Sigmoid colon (tissue), 7 donors: ENCODE data around the gene CFAP58. TPM values are rescaled to one million over a fixed set of nuclear protein-coding genes. Genes with fewer than 3 reads are reported as not detected.

Source experiments
- DNase-seq: peaks from one replicate; pipeline ENCODE4 v3.0.0-alpha.2; 2019
- H3K27ac ChIP-seq, 4 donors: fragments of 200-600 bp; sonication (generic); one replicate each; pipeline ENCODE4 v1.5.1; 2016 to 2019; ENCODE audit warnings: mild to moderate bottlenecking in 1 of 4
- H3K27me3 ChIP-seq, 3 donors: fragments of 200-600 bp; sonication (generic); one replicate each; pipeline ENCODE4 v1.5.1; 2019; ENCODE audit warnings: mild to moderate bottlenecking in 1 of 3
- H3K36me3 ChIP-seq, 4 donors: fragments of 200-600 bp; sonication (generic); one replicate each; pipeline ENCODE4 v1.5.1; 2016 to 2019
- H3K4me1 ChIP-seq, 4 donors: fragments of 200-600 bp; sonication (generic); one replicate each; pipeline ENCODE4 v1.5.1; 2017 to 2019
- H3K4me3 ChIP-seq, 4 donors: fragments of 200-600 bp; sonication (generic); one replicate each; pipeline ENCODE4 v1.5.1; 2017 to 2019; ENCODE audit warnings: mild to moderate bottlenecking in 2 of 4, moderate library complexity in 1 of 4
- H3K9me3 ChIP-seq, 4 donors: fragments of 200-600 bp in 3 of 4; sonication (generic) in 3 of 4; one replicate each; pipeline versions ENCODE4 v1.5.1 to v1.6.1; 2013 to 2019
- CTCF ChIP-seq, 4 experiments: fragments of 450-650 bp in 3 of 4; fragments of 200-600 bp in 1 of 4; IDR thresholded peaks; one replicate each; pipeline ENCODE4 v1.5.1; 2016 to 2019; ENCODE audit warnings: antibody characterized with exemption in 4 of 4, mild to moderate bottlenecking in 3 of 4, moderate library complexity in 2 of 4
- EP300 ChIP-seq, 4 donors: sonication (generic); formaldehyde crosslinking; IDR thresholded peaks; one replicate each; pipeline ENCODE4 v1.6.1; 2017; ENCODE audit warnings: antibody characterized with exemption in 4 of 4
- POLR2A ChIP-seq, 2 donors: fragments of 450-650 bp; IDR thresholded peaks; one replicate each; pipeline ENCODE4 v1.6.1; 2016; ENCODE audit warnings: antibody characterized with exemption in 2 of 2, mild to moderate bottlenecking in 2 of 2, moderate library complexity in 2 of 2
- POLR2AphosphoS5 ChIP-seq, 4 donors: sonication (generic); formaldehyde crosslinking; IDR thresholded peaks; one replicate each; pipeline ENCODE4 v1.6.1; 2017; ENCODE audit warnings: antibody characterized with exemption in 4 of 4
- WGBS, 2 donors: extraction: QIAGEN DNeasy Blood & Tissue Kit; methylation state at CpG; one replicate each; pipeline ENCODE4 v1.1.7; 2013; 5-methylcytosine and 5-hydroxymethylcytosine counted together
- intact Hi-C: fragments of 100-400 bp; cut with DNase I; formaldehyde crosslinking; loops from one replicate; pipeline ENCODE4 v1.15.1; 2023
- polyA plus RNA-seq, 3 donors: library from polyadenylated mRNA; stranded (reverse); fragments of 200-250 nt; gene quantifications; one replicate each; pipeline ENCODE4 v1.2.3, GENCODE V29; 2013
- total RNA-seq, 4 donors: library from RNA; depleted of rRNA; stranded (reverse); fragments of >200 nt; gene quantifications; one replicate each; pipeline ENCODE4 v1.1.0, GENCODE V29; 2016
- donor health status: healthy with polysubstance abuse.
- donor health status: Bipolar disorder and iron deficiency.
- donor health status: healthy.

The CFAP58 gene
- total and polyA plus RNA-seq, 7 donors: 0.09 to 1.1 (median 0.55) TPM; not detected in 2

- 18 to 29% methylated on average over 5 of the region's 5 CpGs for WGBS, 2 donors
- DNase-seq: no peak
- intact Hi-C loops: no loop called here
- H3K4me1 ChIP-seq: no peaks in the 10 kb centered on the region
- no peak for TF ChIP-seq EP300 (IDR thresholded peaks at IDR 0.05)
- TF ChIP-seq POLR2A (IDR thresholded peaks at IDR 0.05): no peak
- no peak for TF ChIP-seq CTCF (IDR thresholded peaks at IDR 0.05)
- no peak for TF ChIP-seq POLR2AphosphoS5 (IDR thresholded peaks at IDR 0.05)
- no peaks in the 10 kb centered on the region for H3K9me3 ChIP-seq
- no peak overlapping the region for H3K4me3 ChIP-seq
- no peaks in the 10 kb centered on the region for H3K36me3 ChIP-seq
- H3K27me3 ChIP-seq: no peaks in the 10 kb centered on the region
- no peak overlapping the region for H3K27ac ChIP-seq
Observed at GRCh38 chr10:104441329-104442000, 87.8 kb downstream of the CFAP58 start.

- no peaks in the 10 kb centered on the region for H3K4me1 ChIP-seq
- 76 to 91% methylated on average over 1 of the region's 1 CpG for WGBS, 2 donors
- intact Hi-C loops: no loop called here
Observed at GRCh38 chr10:104445359-104445758, 91.7 kb downstream of the CFAP58 start.

GRCh38 chr10:104446151-104446550, 92.5 kb downstream of the CFAP58 start:
- Histone ChIP-seq H3K9me3 (no peaks in the 10 kb centered on the region), H3K4me1 (no peaks in the 10 kb centered on the region), H3K36me3 (no peaks in the 10 kb centered on the region), H3K27me3 (no peaks in the 10 kb centered on the region), H3K27ac (no peak overlapping the region), H3K4me3 (no peak overlapping the region)
- WGBS, 2 donors: 52 to 72% methylated on average over 1 of the region's 1 CpG
- TF ChIP-seq POLR2AphosphoS5 (IDR thresholded peaks at IDR 0.05): no peak
- TF ChIP-seq CTCF (IDR thresholded peaks at IDR 0.05): no peak
- TF ChIP-seq EP300 (IDR thresholded peaks at IDR 0.05): no peak
- no peak for TF ChIP-seq POLR2A (IDR thresholded peaks at IDR 0.05)
- intact Hi-C loops: no loop called here
- DNase-seq: no peak

More at GRCh38 chr10:104445359-104445758, 91.7 kb downstream of the CFAP58 start:
- TF ChIP-seq EP300 (IDR thresholded peaks at IDR 0.05): no peak
- TF ChIP-seq CTCF (IDR thresholded peaks at IDR 0.05): no peak
- TF ChIP-seq POLR2A (IDR thresholded peaks at IDR 0.05): no peak
- TF ChIP-seq POLR2AphosphoS5 (IDR thresholded peaks at IDR 0.05): no peak
- no peaks in the 10 kb centered on the region for H3K36me3 ChIP-seq
- H3K27me3 ChIP-seq: no peaks in the 10 kb centered on the region
- no peak overlapping the region for H3K4me3 ChIP-seq
- no peak for DNase-seq
- no peak overlapping the region for H3K27ac ChIP-seq
- H3K9me3 ChIP-seq: no peaks in the 10 kb centered on the region

- no peaks in the 10 kb centered on the region for H3K4me1 ChIP-seq
- intact Hi-C loops: no loop called here
- DNase-seq: no peak
- H3K36me3 ChIP-seq: no peaks in the 10 kb centered on the region
- no peaks in the 10 kb centered on the region for H3K9me3 ChIP-seq
- H3K4me3 ChIP-seq: no peak overlapping the region
- no peak for TF ChIP-seq POLR2AphosphoS5 (IDR thresholded peaks at IDR 0.05)
- TF ChIP-seq EP300 (IDR thresholded peaks at IDR 0.05): no peak
- no peak for TF ChIP-seq CTCF (IDR thresholded peaks at IDR 0.05)
- TF ChIP-seq POLR2A (IDR thresholded peaks at IDR 0.05): no peak
- no peaks in the 10 kb centered on the region for H3K27me3 ChIP-seq
- WGBS, 2 donors: 20 to 71% methylated on average over 1 of the region's 1 CpG
- no peak overlapping the region for H3K27ac ChIP-seq
Observed at GRCh38 chr10:104447331-104447730, 93.7 kb downstream of the CFAP58 start.

- TF ChIP-seq EP300 (IDR thresholded peaks at IDR 0.05) (no peak), CTCF (IDR thresholded peaks at IDR 0.05) (no peak), POLR2A (IDR thresholded peaks at IDR 0.05) (no peak), POLR2AphosphoS5 (IDR thresholded peaks at IDR 0.05) (no peak)
- H3K36me3 ChIP-seq: no peaks in the 10 kb centered on the region
- WGBS, 2 donors: 61 to 81% methylated on average over 3 of the region's 3 CpGs
- no peak for DNase-seq
- H3K27ac ChIP-seq: no peak overlapping the region
- H3K4me3 ChIP-seq: no peak overlapping the region
- no peaks in the 10 kb centered on the region for H3K4me1 ChIP-seq
- intact Hi-C loops: no loop called here
- no peaks in the 10 kb centered on the region for H3K9me3 ChIP-seq
- no peaks in the 10 kb centered on the region for H3K27me3 ChIP-seq
Observed at GRCh38 chr10:104447906-104448305, 94.3 kb downstream of the CFAP58 start.
